Epithelial cell of esophagus (primary cell): ENCODE data around the gene CCT6A.
A peak's percentile ranks its signal among the peaks of the same experiment; 100 is the strongest.
"Not testable (repeated sequence)": the region's sequence is repeated elsewhere in the genome, so short reads cannot be mapped to it uniquely, and the experiment has no call there.

Experiments used
- DNase-seq: peaks from one replicate; pipeline ENCODE4 v3.0.0; 2010; ENCODE audit warnings: low read depth
- H3K4me3 ChIP-seq: 2 replicates; pipeline ENCODE4 v1.5.1; 2011; ENCODE audit warnings: mild to moderate bottlenecking, low read length, control low read depth
- CTCF ChIP-seq: IDR thresholded peaks from 2 replicates; pipeline ENCODE4 v1.5.1; 2011; ENCODE audit warnings: low read depth, mild to moderate bottlenecking, low read length, control low read depth, inconsistent platforms; ENCODE audit not compliant: insufficient read depth; ENCODE audit errors: missing control alignments

The CCT6A gene

GRCh38 chr7:56046721-56047445, 4.7 kb upstream of the CCT6A start:
- DNase-seq: peak; percentile 62

GRCh38 chr7:56047446-56048116, 4.0 kb upstream of the CCT6A start:
- DNase-seq, H3K4me3 ChIP-seq: not testable (repeated sequence)

More at GRCh38 chr7:56046721-56047445, 4.7 kb upstream of the CCT6A start:
- no peak for TF ChIP-seq CTCF
- H3K4me3 ChIP-seq: no peak overlapping the region

GRCh38 chr7:56048245-56048644, 3.3 kb upstream of the CCT6A start:
- no peak for DNase-seq
- no peak for TF ChIP-seq CTCF
- no peak overlapping the region for H3K4me3 ChIP-seq

GRCh38 chr7:56048763-56049162, 2.8 kb upstream of the CCT6A start:
- DNase-seq: peak; percentile 29
- H3K4me3 ChIP-seq: not testable (repeated sequence)

- TF ChIP-seq CTCF: no peak
- no peak for DNase-seq
- peak overlapping the region; percentile 94 for H3K4me3 ChIP-seq
These were observed 569 bp upstream of the CCT6A start for GRCh38 chr7:56051053-56051338.

GRCh38 chr7:56053379-56053778, 1.8 kb downstream of the CCT6A start:
- no peak for DNase-seq
- H3K4me3 ChIP-seq: no peak overlapping the region

GRCh38 chr7:56053993-56054392, 2.4 kb downstream of the CCT6A start:
- H3K4me3 ChIP-seq: no peak overlapping the region
- no peak for DNase-seq
- no peak for TF ChIP-seq CTCF

More at GRCh38 chr7:56053379-56053778, 1.8 kb downstream of the CCT6A start:
- TF ChIP-seq CTCF: no peak

GRCh38 chr7:56062382-56062781, 10.8 kb downstream of the CCT6A start:
- no peak for TF ChIP-seq CTCF
- H3K4me3 ChIP-seq: no peak overlapping the region
- DNase-seq: no peak
